Loucy (cell line): ENCODE measurements around the gene LRP2BP.

Experiments
- H2AFZ ChIP-seq: fragments of 200-600 bp; sonication (generic); 2 replicates; pipeline ENCODE4 v1.6.0; 2016; ENCODE audit warnings: antibody characterized with exemption, mild to moderate bottlenecking, low read length, moderate library complexity
- H3F3A ChIP-seq: fragments of 200-600 bp; 2 replicates; pipeline ENCODE4 v1.6.0; 2016; ENCODE audit warnings: antibody characterized with exemption, low read depth, mild to moderate bottlenecking
- H3K27me3 ChIP-seq: fragments of 200-600 bp; sonication (generic); 2 replicates; pipeline ENCODE4 v1.6.1; 2014; ENCODE audit warnings: low read length, mild to moderate bottlenecking; ENCODE audit not compliant: insufficient read depth, poor library complexity, severe bottlenecking
- H3K36me3 ChIP-seq: fragments of 200-600 bp; sonication (generic); 2 replicates; pipeline ENCODE4 v1.6.1; 2016; ENCODE audit warnings: low read length; ENCODE audit not compliant: insufficient read depth
- H3K4me1 ChIP-seq: fragments of 200-600 bp; sonication (generic); 2 replicates; pipeline ENCODE4 v1.5.1; 2014; ENCODE audit warnings: low read length, mild to moderate bottlenecking; ENCODE audit not compliant: insufficient read depth, poor library complexity, severe bottlenecking
- H3K4me2 ChIP-seq: fragments of 200-600 bp; sonication (generic); 2 replicates; pipeline ENCODE4 v1.6.0; 2014; ENCODE audit warnings: antibody characterized with exemption, low read length, low read depth, mild to moderate bottlenecking; ENCODE audit not compliant: poor library complexity, severe bottlenecking
- H3K4me3 ChIP-seq: fragments of 200-600 bp; sonication (generic); 2 replicates; pipeline ENCODE4 v1.5.1; 2014; ENCODE audit warnings: low read length, mild to moderate bottlenecking, mixed read lengths; ENCODE audit not compliant: poor library complexity, severe bottlenecking
- H3K79me2 ChIP-seq: fragments of 200-600 bp; sonication (generic); 2 replicates; pipeline ENCODE4 v1.6.1; 2014; ENCODE audit warnings: low read length; ENCODE audit not compliant: insufficient read depth
- H3K9ac ChIP-seq: fragments of 200-600 bp; sonication (generic); 2 replicates; pipeline ENCODE4 v1.6.0; 2014; ENCODE audit warnings: mild to moderate bottlenecking, low read depth, low read length, moderate library complexity; ENCODE audit not compliant: poor library complexity, severe bottlenecking
- H3K9me2 ChIP-seq: fragments of 200-600 bp; sonication (generic); replicated peaks from 2 replicates; pipeline ENCODE4 v1.6.1; 2016; ENCODE audit warnings: low read depth, low read length, mixed read lengths
- H3K9me3 ChIP-seq: fragments of 200-600 bp; sonication (generic); 2 replicates; pipeline ENCODE4 v1.6.1; 2014; ENCODE audit warnings: mild to moderate bottlenecking, antibody characterized with exemption, low read length, low read depth; ENCODE audit not compliant: insufficient read depth
- H4K20me1 ChIP-seq: fragments of 200-600 bp; sonication (generic); 2 replicates; pipeline ENCODE4 v1.6.0; 2014; ENCODE audit warnings: antibody characterized with exemption, low read length, mild to moderate bottlenecking; ENCODE audit not compliant: insufficient read depth, poor library complexity, severe bottlenecking
- EZH2phosphoT487 ChIP-seq: fragments of 200-600 bp; IDR thresholded peaks from 2 replicates; pipeline ENCODE4 v1.6.1; 2018; ENCODE audit warnings: antibody characterized with exemption, mild to moderate bottlenecking, moderate library complexity, borderline replicate concordance
- TF ChIP-seq, protein P1 (sequence below): fragments of 200-600 bp; sonication (generic); conservative IDR thresholded peaks from 2 replicates; pipeline ENCODE4 v1.5.1; 2014; ENCODE audit warnings: mild to moderate bottlenecking, antibody characterized with exemption, low read length

The LRP2BP gene

DNA sequence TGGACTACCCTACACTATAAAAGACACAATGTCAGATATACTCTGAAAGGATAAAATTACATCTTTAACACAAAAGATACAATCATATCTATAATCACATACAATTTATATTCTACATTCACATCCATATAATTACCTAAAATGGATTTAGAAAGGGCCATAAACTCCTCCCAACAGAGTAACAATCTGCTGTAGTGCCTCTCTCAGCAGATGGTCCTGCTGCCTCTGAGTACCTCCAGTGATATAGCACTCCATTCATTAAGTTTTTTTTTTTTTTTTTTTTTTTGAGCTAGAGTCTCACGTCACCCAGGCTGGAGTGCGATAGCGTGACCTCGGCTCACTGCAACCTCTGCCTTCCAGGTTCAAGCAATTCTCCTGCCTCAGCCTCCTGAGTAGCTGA, 8.3 kb upstream of the LRP2BP start:
- no peaks in the 10 kb centered on the region for H3F3A ChIP-seq
- H3K9me2 ChIP-seq = no peaks in the 10 kb centered on the region
- no peaks in the 10 kb centered on the region for H3K9me3 ChIP-seq
- no peaks in the 10 kb centered on the region for H4K20me1 ChIP-seq
- no peak overlapping the region for H2AFZ ChIP-seq
- peaks cover 5% of the 10 kb centered on the region for H3K4me1 ChIP-seq
- H3K27me3 ChIP-seq = no peaks in the 10 kb centered on the region
- no peak overlapping the region for H3K4me3 ChIP-seq
- H3K4me2 ChIP-seq = no peak overlapping the region
- H3K79me2 ChIP-seq = no peaks in the 10 kb centered on the region; the same call in 1 of the 2 replicates
- TF ChIP-seq EZH2phosphoT487 = no peak
- TF ChIP-seq, protein P1, sequence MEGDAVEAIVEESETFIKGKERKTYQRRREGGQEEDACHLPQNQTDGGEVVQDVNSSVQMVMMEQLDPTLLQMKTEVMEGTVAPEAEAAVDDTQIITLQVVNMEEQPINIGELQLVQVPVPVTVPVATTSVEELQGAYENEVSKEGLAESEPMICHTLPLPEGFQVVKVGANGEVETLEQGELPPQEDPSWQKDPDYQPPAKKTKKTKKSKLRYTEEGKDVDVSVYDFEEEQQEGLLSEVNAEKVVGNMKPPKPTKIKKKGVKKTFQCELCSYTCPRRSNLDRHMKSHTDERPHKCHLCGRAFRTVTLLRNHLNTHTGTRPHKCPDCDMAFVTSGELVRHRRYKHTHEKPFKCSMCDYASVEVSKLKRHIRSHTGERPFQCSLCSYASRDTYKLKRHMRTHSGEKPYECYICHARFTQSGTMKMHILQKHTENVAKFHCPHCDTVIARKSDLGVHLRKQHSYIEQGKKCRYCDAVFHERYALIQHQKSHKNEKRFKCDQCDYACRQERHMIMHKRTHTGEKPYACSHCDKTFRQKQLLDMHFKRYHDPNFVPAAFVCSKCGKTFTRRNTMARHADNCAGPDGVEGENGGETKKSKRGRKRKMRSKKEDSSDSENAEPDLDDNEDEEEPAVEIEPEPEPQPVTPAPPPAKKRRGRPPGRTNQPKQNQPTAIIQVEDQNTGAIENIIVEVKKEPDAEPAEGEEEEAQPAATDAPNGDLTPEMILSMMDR = no peak
- H3K36me3 ChIP-seq = peaks cover 3% of the 10 kb centered on the region; the same call in 1 of the 2 replicates
- H3K9ac ChIP-seq = no peak overlapping the region

DNA sequence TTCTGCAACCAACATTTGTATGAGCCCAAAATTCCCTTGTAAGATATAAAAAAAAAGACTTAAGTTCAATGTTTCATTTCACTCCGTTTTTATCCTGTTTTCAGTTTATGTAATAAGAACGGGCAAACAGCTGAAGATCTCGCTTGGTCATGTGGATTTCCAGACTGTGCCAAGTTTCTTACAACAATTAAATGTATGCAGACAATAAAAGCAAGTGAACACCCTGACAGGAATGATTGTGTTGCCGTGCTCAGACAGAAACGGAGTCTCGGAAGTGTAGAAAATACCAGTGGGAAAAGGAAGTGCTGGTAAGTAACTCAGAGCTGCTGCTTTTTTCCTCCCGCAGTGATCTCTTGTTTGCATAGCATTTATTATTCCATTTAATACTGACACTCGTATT, 3.7 kb upstream of the LRP2BP start:
- H3K9ac ChIP-seq = no peak overlapping the region
- TF ChIP-seq EZH2phosphoT487 = no peak
- TF ChIP-seq, protein P1 = no peak
- H3K4me1 ChIP-seq = peaks cover 28% of the 10 kb centered on the region
- H3K9me2 ChIP-seq = no peaks in the 10 kb centered on the region
- H4K20me1 ChIP-seq = peaks cover 2% of the 10 kb centered on the region
- H3K9me3 ChIP-seq = no peaks in the 10 kb centered on the region
- peak overlapping the region; percentile 90 for H3K4me2 ChIP-seq
- H2AFZ ChIP-seq = no peak overlapping the region
- no peaks in the 10 kb centered on the region for H3K27me3 ChIP-seq
- peaks cover 3% of the 10 kb centered on the region; the same call in 1 of the 2 replicates for H3K36me3 ChIP-seq
- H3K4me3 ChIP-seq = peak overlapping the region; percentile 78
- no peaks in the 10 kb centered on the region for H3F3A ChIP-seq
- peaks cover 24% of the 10 kb centered on the region for H3K79me2 ChIP-seq

DNA sequence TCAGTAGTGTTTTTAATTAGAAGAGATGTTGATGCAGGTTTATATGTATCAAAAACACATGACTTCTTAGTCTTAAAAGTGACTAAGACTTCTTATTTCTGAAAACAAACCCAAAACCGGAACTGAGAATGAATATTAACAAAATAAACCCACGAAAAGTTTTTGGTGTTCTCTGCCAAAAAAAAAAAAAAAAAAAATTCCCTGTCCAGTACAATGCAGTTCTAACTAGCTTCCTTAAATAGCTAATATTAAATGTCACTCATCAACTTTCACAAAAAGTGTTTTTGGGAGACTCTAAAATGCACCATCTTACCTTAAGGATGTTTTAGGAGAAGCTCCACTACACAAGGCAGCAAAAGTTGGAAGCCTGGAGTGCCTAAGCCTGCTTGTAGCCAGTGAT, 2.9 kb upstream of the LRP2BP start:
- Histone ChIP-seq H3K27me3 (no peaks in the 10 kb centered on the region), H3K4me1 (peaks cover 36% of the 10 kb centered on the region), H3K4me2 (peak overlapping the region; percentile 90), H3K79me2 (peaks cover 33% of the 10 kb centered on the region), H3K4me3 (peak overlapping the region; percentile 78), H3K36me3 (peaks cover 3% of the 10 kb centered on the region; the same call in 1 of the 2 replicates), H3K9me2 (no peaks in the 10 kb centered on the region), H4K20me1 (peaks cover 6% of the 10 kb centered on the region), H3K9me3 (no peaks in the 10 kb centered on the region), H3K9ac (no peak overlapping the region), H3F3A (no peaks in the 10 kb centered on the region), H2AFZ (no peak overlapping the region)
- TF ChIP-seq, protein P1 = no peak
- TF ChIP-seq EZH2phosphoT487 = no peak
